ENCODE data around the gene IPO9. TPM values are rescaled to one million over a fixed set of nuclear protein-coding genes. Genes with fewer than 3 reads are reported as not detected.

Gene IPO9
- total RNA-seq, 1 donor from 2014 or later: 124 TPM

- no peaks in the 10 kb centered on the region for H3K36me3 Mint-ChIP-seq (ENCODE audit: low read depth)
- peaks cover 26% of the 10 kb centered on the region for H3K4me1 Mint-ChIP-seq
- no peak for DNase-seq (ENCODE audit: low read depth, low spot score)
- H3K27me3 Mint-ChIP-seq (ENCODE audit: low read depth): peaks cover 10% of the 10 kb centered on the region
- H3K4me3 Mint-ChIP-seq: peak overlapping the region; percentile 86
- H3K9me3 Mint-ChIP-seq: no peaks in the 10 kb centered on the region
- H3K27ac Mint-ChIP-seq (ENCODE audit: unreplicated experiment): no peak overlapping the region
- TF ChIP-seq, protein P1, sequence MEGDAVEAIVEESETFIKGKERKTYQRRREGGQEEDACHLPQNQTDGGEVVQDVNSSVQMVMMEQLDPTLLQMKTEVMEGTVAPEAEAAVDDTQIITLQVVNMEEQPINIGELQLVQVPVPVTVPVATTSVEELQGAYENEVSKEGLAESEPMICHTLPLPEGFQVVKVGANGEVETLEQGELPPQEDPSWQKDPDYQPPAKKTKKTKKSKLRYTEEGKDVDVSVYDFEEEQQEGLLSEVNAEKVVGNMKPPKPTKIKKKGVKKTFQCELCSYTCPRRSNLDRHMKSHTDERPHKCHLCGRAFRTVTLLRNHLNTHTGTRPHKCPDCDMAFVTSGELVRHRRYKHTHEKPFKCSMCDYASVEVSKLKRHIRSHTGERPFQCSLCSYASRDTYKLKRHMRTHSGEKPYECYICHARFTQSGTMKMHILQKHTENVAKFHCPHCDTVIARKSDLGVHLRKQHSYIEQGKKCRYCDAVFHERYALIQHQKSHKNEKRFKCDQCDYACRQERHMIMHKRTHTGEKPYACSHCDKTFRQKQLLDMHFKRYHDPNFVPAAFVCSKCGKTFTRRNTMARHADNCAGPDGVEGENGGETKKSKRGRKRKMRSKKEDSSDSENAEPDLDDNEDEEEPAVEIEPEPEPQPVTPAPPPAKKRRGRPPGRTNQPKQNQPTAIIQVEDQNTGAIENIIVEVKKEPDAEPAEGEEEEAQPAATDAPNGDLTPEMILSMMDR (conservative IDR thresholded peaks at IDR 0.05): no peak
Measured at GRCh38 chr1:201889090-201889968, 60.4 kb downstream of the IPO9 start.

DNA sequence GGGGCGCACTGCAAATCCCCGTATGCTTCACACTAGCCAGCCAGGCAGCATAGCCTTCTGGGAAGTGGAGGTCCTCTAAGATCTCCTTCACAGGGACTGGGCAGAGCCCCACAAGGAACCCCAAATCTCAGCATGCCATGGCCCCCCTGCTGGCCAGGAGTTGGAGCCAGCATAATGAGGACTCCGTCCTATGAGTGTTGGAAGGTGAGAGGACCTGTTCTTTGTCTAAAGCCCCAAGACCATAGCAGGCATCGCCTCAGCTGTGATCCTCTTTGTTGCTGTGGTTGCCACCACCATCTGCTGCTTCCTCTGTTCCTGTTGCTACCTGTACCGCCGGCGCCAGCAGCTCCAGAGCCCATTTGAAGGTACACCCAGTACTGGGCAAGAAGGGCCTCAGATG lies 61.3 kb downstream of the IPO9 start:
- Mint-ChIP-seq H3K9me3 (no peaks in the 10 kb centered on the region), H3K4me3 (peak overlapping the region; percentile 86), H3K27ac (ENCODE audit: unreplicated experiment) (no peak overlapping the region), H3K27me3 (ENCODE audit: low read depth) (peaks cover 10% of the 10 kb centered on the region), H3K4me1 (peaks cover 26% of the 10 kb centered on the region), H3K36me3 (ENCODE audit: low read depth) (no peaks in the 10 kb centered on the region)
- TF ChIP-seq, protein P1 (conservative IDR thresholded peaks at IDR 0.05): no peak
- DNase-seq (ENCODE audit: low read depth, low spot score): no peak

- DNase-seq (ENCODE audit: low read depth, low spot score): no peak
- H3K27ac Mint-ChIP-seq (ENCODE audit: unreplicated experiment): no peak overlapping the region
- H3K4me3 Mint-ChIP-seq: peak overlapping the region; percentile 38
- H3K27me3 Mint-ChIP-seq (ENCODE audit: low read depth): peaks cover 10% of the 10 kb centered on the region
- TF ChIP-seq, protein P1 (conservative IDR thresholded peaks at IDR 0.05): no peak
- peaks cover 28% of the 10 kb centered on the region for H3K4me1 Mint-ChIP-seq
- H3K36me3 Mint-ChIP-seq (ENCODE audit: low read depth): no peaks in the 10 kb centered on the region
- H3K9me3 Mint-ChIP-seq: no peaks in the 10 kb centered on the region
Measured at GRCh38 chr1:201890806-201891450, 62.0 kb downstream of the IPO9 start.

GRCh38 chr1:201891451-201892045 lies 62.6 kb downstream of the IPO9 start:
- Mint-ChIP-seq H3K27ac (ENCODE audit: unreplicated experiment) (peak overlapping the region; percentile 43), H3K4me1 (peaks cover 32% of the 10 kb centered on the region), H3K9me3 (no peaks in the 10 kb centered on the region), H3K27me3 (ENCODE audit: low read depth) (peaks cover 10% of the 10 kb centered on the region), H3K36me3 (ENCODE audit: low read depth) (no peaks in the 10 kb centered on the region), H3K4me3 (peak overlapping the region; percentile 23)
- DNase-seq (ENCODE audit: low read depth, low spot score): no peak
- TF ChIP-seq, protein P1 (conservative IDR thresholded peaks at IDR 0.05): no peak

DNA sequence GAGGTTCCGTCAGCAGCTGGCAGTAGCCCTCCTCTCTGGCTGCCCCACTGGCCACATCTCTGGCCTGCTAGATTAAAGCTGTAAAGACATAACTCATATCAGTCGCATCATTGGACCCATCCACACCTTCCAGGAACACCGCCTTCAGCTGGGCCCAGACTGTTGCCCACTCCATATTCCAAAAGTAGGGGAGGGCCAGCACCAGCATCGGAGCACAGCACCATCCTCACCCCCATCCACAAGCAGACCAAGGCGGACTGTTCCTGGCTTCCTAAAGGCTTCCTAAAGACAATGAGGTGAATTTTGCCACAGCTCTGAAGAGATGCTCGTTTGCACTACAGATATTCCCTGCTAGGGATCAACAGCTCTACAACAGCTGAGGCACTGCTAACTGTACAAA lies 63.3 kb downstream of the IPO9 start:
- TF ChIP-seq, protein P1 (conservative IDR thresholded peaks at IDR 0.05): no peak
- no peaks in the 10 kb centered on the region for H3K36me3 Mint-ChIP-seq (ENCODE audit: low read depth)
- DNase-seq (ENCODE audit: low read depth, low spot score): no peak
- peaks cover 26% of the 10 kb centered on the region for H3K4me1 Mint-ChIP-seq
- H3K4me3 Mint-ChIP-seq: peak overlapping the region; percentile 31
- H3K27ac Mint-ChIP-seq (ENCODE audit: unreplicated experiment): no peak overlapping the region
- H3K27me3 Mint-ChIP-seq (ENCODE audit: low read depth): peaks cover 6% of the 10 kb centered on the region
- H3K9me3 Mint-ChIP-seq: no peaks in the 10 kb centered on the region

All from neural crest cell (in vitro differentiated cells).